Stimulated activated naive CD8-positive, alpha-beta T cell treated with anti-CD3 and anti-CD28 coated beads, Interleukin-15, Interleukin-2, amounts not matched to agents 100 U/mL and 50 U/mL, for 24 hours (primary cell): ENCODE measurements around the gene EHD1.
"Not testable (repeated sequence)": the region's sequence is repeated elsewhere in the genome, so short reads cannot be mapped to it uniquely, and the experiment has no call there.

Experiments
- ATAC-seq: fragments of 150-1000 bp; cut with Tn5 transposase; one replicate; pipeline ENCODE4 v1.10.0; 2021
- DNase-seq: peaks from one replicate; pipeline ENCODE4 v3.0.0; 2021

Gene EHD1

GRCh38 chr11:64856382-64857227, 21.8 kb downstream of the EHD1 start:
- ATAC-seq = peak; percentile 45
- DNase-seq = peak; percentile 83

- DNase-seq = no peak
Measured at GRCh38 chr11:64855596-64856304, 22.7 kb downstream of the EHD1 start.

GRCh38 chr11:64854534-64855502, 23.6 kb downstream of the EHD1 start:
- ATAC-seq (no peak), DNase-seq (peak; percentile 71)

More at GRCh38 chr11:64855596-64856304, 22.7 kb downstream of the EHD1 start:
- ATAC-seq = no peak

GRCh38 chr11:64854157-64854533, 24.3 kb downstream of the EHD1 start:
- DNase-seq = no peak
- ATAC-seq = no peak

GRCh38 chr11:64853709-64854108, 24.7 kb downstream of the EHD1 start:
- no peak for ATAC-seq
- DNase-seq = no peak

GRCh38 chr11:64852804-64853509, 25.5 kb downstream of the EHD1 start:
- DNase-seq = peak; percentile 49
- ATAC-seq = no peak

- no peak for DNase-seq
- no peak for ATAC-seq
Measured at GRCh38 chr11:64851831-64852351, 26.5 kb downstream of the EHD1 start.

- DNase-seq (peak; percentile 78), ATAC-seq (peak; percentile 68)
Measured at GRCh38 chr11:64850979-64851567, 27.3 kb downstream of the EHD1 start.

GRCh38 chr11:64849598-64850356, 28.6 kb downstream of the EHD1 start:
- DNase-seq (no peak), ATAC-seq (no peak)

GRCh38 chr11:64848826-64849597, 29.4 kb downstream of the EHD1 start:
- ATAC-seq = no peak
- no peak for DNase-seq

- ATAC-seq (no peak), DNase-seq (no peak)
Measured at GRCh38 chr11:64848214-64848825, 30.1 kb downstream of the EHD1 start.

- ATAC-seq (peak; percentile 67), DNase-seq (peak; percentile 98)
Measured at GRCh38 chr11:64846998-64847666, 31.3 kb downstream of the EHD1 start.

GRCh38 chr11:64845776-64846129, 32.7 kb downstream of the EHD1 start:
- not testable (repeated sequence) for ATAC-seq, DNase-seq

- DNase-seq (no peak), ATAC-seq (no peak)
Measured at GRCh38 chr11:64845129-64845775, 33.2 kb downstream of the EHD1 start.

GRCh38 chr11:64844330-64845128, 33.9 kb downstream of the EHD1 start, which contains the start of gene CDC42BPG:
Gene CDC42BPG, minus strand, starts transcription at chr11:64844653. Its CDS starts 84 bp downstream, at chr11:64844569.
- DNase-seq (peak; percentile 78), ATAC-seq (peak; percentile 58)

GRCh38 chr11:64843686-64844329, 34.6 kb downstream of the EHD1 start:
- ATAC-seq = no peak
- DNase-seq = no peak
